GM12891 (cell line): ENCODE measurements around the gene KRT81.

ENCODE experiments used
- POLR2A ChIP-seq: IDR thresholded peaks from 2 replicates; pipeline ENCODE4 v1.6.1; 2011; ENCODE audit warnings: low read depth, low read length, control low read depth
- POLR2AphosphoS5 ChIP-seq: IDR thresholded peaks from 2 replicates; pipeline ENCODE4 v1.6.1; 2011; ENCODE audit warnings: low read depth, low read length, control low read depth

DNA sequence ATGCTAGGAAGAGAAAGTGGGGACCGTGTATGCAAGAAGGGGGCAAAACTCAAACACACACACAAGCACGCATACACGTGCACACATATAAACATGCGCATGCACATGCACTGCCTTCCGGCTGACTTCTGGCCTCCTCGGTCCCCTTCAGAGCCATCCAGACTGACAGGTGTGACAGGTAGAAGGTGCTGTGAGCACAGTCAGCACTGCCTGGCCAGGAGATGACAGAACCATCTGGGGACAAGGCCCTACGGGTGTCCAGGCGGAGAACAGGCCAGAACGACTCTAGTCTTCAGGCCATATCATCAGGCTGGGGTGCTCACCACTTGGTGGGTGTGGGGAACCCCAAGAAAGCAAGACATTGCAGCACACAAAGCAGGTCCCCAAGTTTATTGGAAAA is 22.6 kb upstream of the KRT81 start:
- no peak for TF ChIP-seq POLR2AphosphoS5
- TF ChIP-seq POLR2A, result no peak
